A549 (cell line): ENCODE measurements around the gene DNMT3A. TPM values are rescaled to one million over a fixed set of nuclear protein-coding genes. Genes with fewer than 3 reads are reported as not detected.

Experiments used
- ATAC-seq, 2 experiments: fragments of 200-7000 bp in 1 of 2; fragments of >200 bp in 1 of 2; cut with Nextera tagmentation in 1 of 2; cut with Tn5 transposase in 1 of 2; 3 replicates each; pipeline versions ENCODE4 v1.8.0 to v1.9.1; 2018 to 2020; ENCODE audit warnings: mild to moderate bottlenecking in 1 of 2, moderate library complexity in 1 of 2
- CTCF ChIA-PET: fragments of 300-600 bp; sonication (Branson Sonifier 250); formaldehyde crosslinking; extraction: SDS; loops from one replicate; lab custom pipeline; 2021; ENCODE audit warnings: antibody characterized with exemption, inconsistent platforms; lab: Yijun Ruan, JAX
- POLR2A ChIA-PET: fragments of 350-600 bp; formaldehyde crosslinking; extraction: SDS; loops from one replicate; lab custom pipeline; 2021; ENCODE audit warnings: antibody characterized with exemption, inconsistent platforms; lab: Yijun Ruan, JAX
- DNase-seq, 2 experiments: peaks; one replicate each; pipeline versions ENCODE4 v3.0.0 to v3.0.0-alpha.2; 2011 to 2016; ENCODE audit warnings: low read depth in 1 of 2, low spot score in 1 of 2
- FAIRE-seq: peaks from 2 replicates; lab custom pipeline; 2011; peaks lifted over from hg19 to GRCh38; lab: Jason Lieb, UNC
- H3K27ac ChIP-seq, 2 experiments: fragments of >200 bp; sonication (Bioruptor Twin); formaldehyde crosslinking; 3 replicates each; pipeline ENCODE4 v1.5.1; 2016 to 2017
- H3K4me1 ChIP-seq: fragments of >200 bp; sonication (Bioruptor Twin); formaldehyde crosslinking; 3 replicates; pipeline ENCODE4 v1.6.1; 2016
- H3K4me2 ChIP-seq: fragments of >200 bp; sonication (Bioruptor Twin); formaldehyde crosslinking; 3 replicates; pipeline ENCODE4 v1.6.1; 2016
- H3K4me3 ChIP-seq: fragments of >200 bp; sonication (Bioruptor Twin); formaldehyde crosslinking; 3 replicates; pipeline ENCODE4 v1.5.1; 2016
- H3K9me3 ChIP-seq: fragments of >200 bp; sonication (Bioruptor Twin); formaldehyde crosslinking; 3 replicates; pipeline ENCODE4 v1.6.1; 2016
- ATOH8 ChIP-seq: fragments of 250-450 bp; sonication (Bioruptor Pico); IDR thresholded peaks from 2 replicates; pipeline ENCODE4 v1.5.0; 2020; ENCODE audit warnings: low read depth, mild to moderate bottlenecking, moderate library complexity
- CBX8 ChIP-seq: fragments of 200-600 bp; sonication (generic); IDR thresholded peaks from 2 replicates; pipeline ENCODE4 v1.6.1; 2016
- CEBPB ChIP-seq, 2 experiments: fragments of >200 bp in 1 of 2; sonication (Bioruptor Twin) in 1 of 2; formaldehyde crosslinking in 1 of 2; IDR thresholded peaks; 2 replicates each; pipeline ENCODE4 v1.6.1; 2012 to 2016
- CHD2 ChIP-seq: fragments of 150-350 bp; IDR thresholded peaks from 2 replicates; pipeline ENCODE4 v1.6.1; 2014; ENCODE audit warnings: low read length; ENCODE audit not compliant: partially characterized antibody
- CHD4 ChIP-seq: fragments of 200-600 bp; sonication (generic); IDR thresholded peaks from 2 replicates; pipeline ENCODE4 v1.6.1; 2016; ENCODE audit warnings: antibody characterized with exemption, mild to moderate bottlenecking, borderline replicate concordance
- EP300 ChIP-seq, 2 experiments: fragments of >200 bp; sonication (Bioruptor Twin); formaldehyde crosslinking; IDR thresholded peaks; 2 replicates in 1 of 2; 3 replicates in 1 of 2; pipeline ENCODE4 v1.6.1; 2016 to 2017
- ESRRA ChIP-seq: fragments of 150-350 bp; IDR thresholded peaks from 2 replicates; pipeline ENCODE4 v1.6.1; 2014; ENCODE audit warnings: mild to moderate bottlenecking, low read length, borderline replicate concordance
- FOXS1 ChIP-seq: fragments of 250-450 bp; sonication (Bioruptor Pico); IDR thresholded peaks from 2 replicates; pipeline ENCODE4 v1.5.0; 2020; ENCODE audit warnings: mild to moderate bottlenecking, moderate library complexity
- GATA3 ChIP-seq: IDR thresholded peaks from 2 replicates; pipeline ENCODE4 v1.6.1; 2012; ENCODE audit warnings: borderline replicate concordance
- HEYL ChIP-seq: fragments of 250-450 bp; sonication (Bioruptor Pico); IDR thresholded peaks from 2 replicates; pipeline ENCODE4 v1.8.0; 2021; ENCODE audit warnings: mild to moderate bottlenecking, moderate library complexity
- HMGXB4 ChIP-seq: fragments of 250-450 bp; sonication (Bioruptor Pico); IDR thresholded peaks from 2 replicates; pipeline ENCODE4 v1.5.0; 2021; ENCODE audit warnings: mild to moderate bottlenecking, moderate library complexity, borderline replicate concordance
- HOXB13 ChIP-seq: fragments of 250-450 bp; sonication (Bioruptor Pico); IDR thresholded peaks from 2 replicates; pipeline ENCODE4 v1.5.0; 2020; ENCODE audit warnings: low read depth, mild to moderate bottlenecking, moderate library complexity
- HOXB5 ChIP-seq: fragments of 250-450 bp; sonication (Bioruptor Pico); IDR thresholded peaks from 2 replicates; pipeline ENCODE4 v1.5.0; 2020; ENCODE audit warnings: mild to moderate bottlenecking, moderate library complexity
- JUNB ChIP-seq: fragments of >200 bp; sonication (Bioruptor Twin); formaldehyde crosslinking; IDR thresholded peaks from 2 replicates; pipeline ENCODE4 v1.6.1; 2016
- KDM1A ChIP-seq: fragments of 200-600 bp; sonication (generic); IDR thresholded peaks from 2 replicates; pipeline ENCODE4 v1.6.1; 2016; ENCODE audit warnings: low read depth, mild to moderate bottlenecking
- MAZ ChIP-seq: fragments of 150-350 bp; IDR thresholded peaks from 2 replicates; pipeline ENCODE4 v1.6.1; 2014; ENCODE audit warnings: antibody characterized with exemption, low read depth, low read length, borderline replicate concordance
- MYC ChIP-seq: IDR thresholded peaks from 2 replicates; pipeline ENCODE4 v1.6.1; 2012; ENCODE audit warnings: mild to moderate bottlenecking, inconsistent platforms, low read length, improper control_type of control experiment, borderline replicate concordance
- NFE2L2 ChIP-seq: fragments of 150-350 bp; conservative IDR thresholded peaks from 2 replicates; pipeline ENCODE4 v1.6.1; 2014; ENCODE audit warnings: low read length
- NPAS2 ChIP-seq: fragments of 250-450 bp; sonication (Bioruptor Pico); IDR thresholded peaks from 2 replicates; pipeline ENCODE4 v1.8.0; 2022; ENCODE audit warnings: mild to moderate bottlenecking, moderate library complexity, borderline replicate concordance
- PBX3 ChIP-seq: IDR thresholded peaks from 2 replicates; pipeline ENCODE4 v1.6.1; 2012
- POLR2A ChIP-seq: IDR thresholded peaks from 2 replicates; pipeline ENCODE4 v1.6.1; 2012; ENCODE audit warnings: mild to moderate bottlenecking, low read length
- RCOR1 ChIP-seq: fragments of 150-350 bp; IDR thresholded peaks from 2 replicates; pipeline ENCODE4 v1.6.1; 2014; ENCODE audit warnings: antibody characterized with exemption, low read length, low read depth
- SMC3 ChIP-seq: fragments of >200 bp; sonication (Bioruptor Twin); formaldehyde crosslinking; IDR thresholded peaks from 3 replicates; pipeline ENCODE4 v1.6.1; 2018; ENCODE audit warnings: inconsistent platforms
- SREBF2 ChIP-seq: fragments of 450-650 bp; IDR thresholded peaks from 2 replicates; pipeline ENCODE4 v1.6.1; 2014; ENCODE audit warnings: mild to moderate bottlenecking, moderate library complexity
- TFCP2L1 ChIP-seq: fragments of 250-450 bp; sonication (Bioruptor Pico); IDR thresholded peaks from 2 replicates; pipeline ENCODE4 v1.5.0; 2021; ENCODE audit warnings: mild to moderate bottlenecking
- TP53 ChIP-seq: fragments of 250-450 bp; sonication (Bioruptor Pico); IDR thresholded peaks from 2 replicates; pipeline ENCODE4 v1.5.0; 2021; ENCODE audit warnings: mild to moderate bottlenecking, moderate library complexity
- USF2 ChIP-seq: fragments of 450-650 bp; IDR thresholded peaks from 2 replicates; pipeline ENCODE4 v1.6.1; 2014; ENCODE audit warnings: antibody characterized with exemption
- ZFP36 ChIP-seq: fragments of 450-650 bp; IDR thresholded peaks from 2 replicates; pipeline ENCODE4 v1.6.1; 2014; ENCODE audit warnings: borderline replicate concordance; ENCODE audit not compliant: partially characterized antibody
- ZSCAN20 ChIP-seq: fragments of 250-450 bp; sonication (Bioruptor Pico); IDR thresholded peaks from 2 replicates; pipeline ENCODE4 v1.8.0; 2022; ENCODE audit warnings: mild to moderate bottlenecking, moderate library complexity
- WGBS: methylation state at CpG from one replicate; pipeline ENCODE4 v1.1.6; 2017; ENCODE audit errors: missing lambda C conversion rate; 5-methylcytosine and 5-hydroxymethylcytosine counted together
- polyA plus RNA-seq, 4 experiments: library from polyadenylated mRNA; depleted of rRNA in 3 of 4; stranded (reverse); fragments of >200 nt; fragmentation: RNase III in 1 of 4; extraction: RNeasy Plus Mini Kit Qiagen cat#74134 plus additional on column Dnase treatment in 1 of 4; gene quantifications; 2 replicates in 3 of 4; 3 replicates in 1 of 4; pipeline ENCODE4 v1.2.3, GENCODE V29; 2011 to 2017

The DNMT3A gene
- polyA plus RNA-seq, 2 of the 4 experiments (the other 2 are of a cell fraction), result 4.4 to 11.9 TPM

GRCh38 chr2:25237764-25238163 lies 104.0 kb downstream of the DNMT3A start:
- H3K9me3 ChIP-seq, result no peaks in the 10 kb centered on the region
- no peak for FAIRE-seq
- TF ChIP-seq NFE2L2, result no peak
- TF ChIP-seq TP53 (CRISPR knock-in tag), result no peak
- no peak for TF ChIP-seq EP300 (IDR thresholded peaks at IDR 0.05)
- no peak for TF ChIP-seq CBX8
- TF ChIP-seq HOXB13 (CRISPR knock-in tag), result no peak
- no peak for TF ChIP-seq SREBF2
- TF ChIP-seq CEBPB (IDR thresholded peaks at IDR 0.05), result no peak
- no peak for TF ChIP-seq GATA3
- no peak for TF ChIP-seq TFCP2L1 (CRISPR knock-in tag)
- TF ChIP-seq PBX3, result no peak
- no peak for TF ChIP-seq NPAS2 (CRISPR knock-in tag)
- TF ChIP-seq FOXS1, result no peak
- no peak for TF ChIP-seq MAZ
- TF ChIP-seq RCOR1, result no peak
- no peak for TF ChIP-seq CHD2
- TF ChIP-seq, all 56 proteins: peak for 0
- ChIA-PET POLR2A (no interaction called here), CTCF (interaction anchor here (0.9 to 5.3 kb wide), 3 partner anchors 9 to 72 kb away, joined by 3 to 40 read pairs (median 8); no protein-coding TSS in a partner anchor)
- WGBS, result 91% methylated on average over 8 of the region's 8 CpGs
- no peaks in the 10 kb centered on the region for H3K4me1 ChIP-seq
- no peak overlapping the region for H3K27ac ChIP-seq
- no peak for ATAC-seq
- DNase-seq, result no peak
- no peak overlapping the region for H3K4me2 ChIP-seq
- H3K4me3 ChIP-seq, result no peak overlapping the region

- H3K4me3 ChIP-seq, result no peak overlapping the region
- H3K4me2 ChIP-seq, result no peak overlapping the region
- no peaks in the 10 kb centered on the region for H3K9me3 ChIP-seq
- ChIA-PET CTCF (interaction anchor here (1.3 to 5.3 kb wide), 4 partner anchors 8 to 428 kb away, joined by 3 to 40 read pairs (median 6); no protein-coding TSS in a partner anchor), POLR2A (no interaction called here)
- no peak for FAIRE-seq
- TF ChIP-seq POLR2A (no peak), ZFP36 (no peak), SREBF2 (no peak), CHD4 (no peak), HOXB5 (no peak), SMC3 (no peak), TP53 (CRISPR knock-in tag) (no peak), JUNB (no peak), ZSCAN20 (CRISPR knock-in tag) (no peak), HEYL (CRISPR knock-in tag) (no peak), GATA3 (no peak), KDM1A (no peak)
- peak in 1 of 2 experiments; percentile 15; a peak in 2 of 6 replicates for ATAC-seq
- no peak for DNase-seq
- H3K4me1 ChIP-seq, result no peaks in the 10 kb centered on the region
- 87% methylated on average over 8 of the region's 8 CpGs for WGBS
- H3K27ac ChIP-seq, result no peak overlapping the region
Measured at GRCh38 chr2:25236736-25237135, 105.0 kb downstream of the DNMT3A start.

GRCh38 chr2:25234738-25235137 lies 107.0 kb downstream of the DNMT3A start:
- no peak overlapping the region for H3K4me2 ChIP-seq
- H3K4me1 ChIP-seq, result no peaks in the 10 kb centered on the region
- DNase-seq (no peak), FAIRE-seq (no peak), ATAC-seq (no peak)
- no peaks in the 10 kb centered on the region for H3K9me3 ChIP-seq
- no peak overlapping the region for H3K27ac ChIP-seq
- POLR2A ChIA-PET, result no interaction called here
- TF ChIP-seq ESRRA (no peak), USF2 (no peak), MAZ (no peak), ATOH8 (CRISPR knock-in tag) (no peak), CEBPB (IDR thresholded peaks at IDR 0.05) (no peak), HMGXB4 (no peak), MYC (no peak)
- CTCF ChIA-PET, result no interaction called here
- 95% methylated on average over 8 of the region's 8 CpGs for WGBS
- H3K4me3 ChIP-seq, result no peak overlapping the region
